Muscle of arm (tissue), 12 donors: ENCODE data around the gene ZFR2. TPM values are rescaled to one million over a fixed set of nuclear protein-coding genes. Genes with fewer than 3 reads are reported as not detected.

Source experiments
- polyA plus RNA-seq, 12 donors: library from polyadenylated mRNA; unstranded; fragments of 120-200 nt; gene quantifications; one replicate each; pipeline ENCODE4 v1.2.1, GENCODE V29; 2013; ENCODE audit not compliant: insufficient read length in 12 of 12

Gene ZFR2
- polyA plus RNA-seq, 12 donors, result 0.05 to 0.94 (median 0.24) TPM; not detected in 5

Other genes with a start within 250 kb of the ZFR2 start
- 10 to 100 TPM in 11 of 12 donors, not detected in 1; 13.8 to 32.4 (median 16.3) TPM for gene CACTIN, start 242.2 kb downstream of the ZFR2 start, polyA plus RNA-seq
- gene PIP5K1C, start 168.6 kb downstream of the ZFR2 start, polyA plus RNA-seq, result 10 to 100 TPM in 11 of 12 donors, not detected in 1; 16.0 to 30.4 (median 19.9) TPM
- 10 to 100 TPM in 1 of 12 donors, 1 to 10 TPM in 1, under 1 TPM in 8, not detected in 2; 0.18 to 15.1 (median 0.61) TPM for gene TJP3, start 160.7 kb downstream of the ZFR2 start, polyA plus RNA-seq
- 10 to 100 TPM in 7 of 12 donors, 1 to 10 TPM in 4, not detected in 1; 9.1 to 35.4 (median 12.2) TPM for gene APBA3, start 107.3 kb downstream of the ZFR2 start, polyA plus RNA-seq
- 10 to 100 TPM in 11 of 12 donors, not detected in 1; 17.1 to 26.3 (median 23.1) TPM for gene MRPL54, start 106.4 kb downstream of the ZFR2 start, polyA plus RNA-seq
- not detected for gene RAX2, start 96.8 kb downstream of the ZFR2 start, polyA plus RNA-seq
- 1 to 10 TPM in 4 of 12 donors, under 1 TPM in 6, not detected in 2; 0.51 to 3.6 (median 0.78) TPM for gene MATK, start 82.7 kb downstream of the ZFR2 start, polyA plus RNA-seq
- 10 to 100 TPM in 1 of 12 donors, 1 to 10 TPM in 4, under 1 TPM in 6, not detected in 1; 0.13 to 27.3 (median 0.93) TPM for gene ATCAY, start 11.6 kb upstream of the ZFR2 start, polyA plus RNA-seq
- 100 to 1,000 TPM in 10 of 12 donors, 10 to 100 TPM in 1, not detected in 1; 89.1 to 304 (median 222) TPM for gene NMRK2, start 64.0 kb upstream of the ZFR2 start, polyA plus RNA-seq
- 100 to 1,000 TPM in 1 of 12 donors, 10 to 100 TPM in 10, not detected in 1; 42.7 to 101 (median 66.3) TPM for gene DAPK3, start 102.1 kb upstream of the ZFR2 start, polyA plus RNA-seq
- 1,000 to 10,000 TPM in 11 of 12 donors, 100 to 1,000 TPM in 1; 901 to 3,153 (median 2,321) TPM for gene EEF2, start 116.4 kb upstream of the ZFR2 start, polyA plus RNA-seq
- 10 to 100 TPM in 11 of 12 donors, not detected in 1; 15.3 to 36.1 (median 21.7) TPM for gene PIAS4, start 138.7 kb upstream of the ZFR2 start, polyA plus RNA-seq
- 10 to 100 TPM in 3 of 12 donors, 1 to 10 TPM in 8, not detected in 1; 5.2 to 29.8 (median 6.7) TPM for gene ZBTB7A, start 197.9 kb upstream of the ZFR2 start, polyA plus RNA-seq